Panc1 (cell line): ENCODE results near the gene NPRL2.

Experiments used
- CTCF ChIP-seq: fragments of 450-650 bp; IDR thresholded peaks from 2 replicates; pipeline ENCODE4 v1.5.1; 2017; ENCODE audit warnings: mild to moderate bottlenecking
- POLR2AphosphoS5 ChIP-seq: IDR thresholded peaks from 2 replicates; pipeline ENCODE4 v1.6.1; 2012; ENCODE audit warnings: mild to moderate bottlenecking, low read depth, low read length, moderate library complexity

- TF ChIP-seq CTCF (no peak), POLR2AphosphoS5 (no peak)
Observed at GRCh38 chr3:50350213-50350526, 405 bp downstream of the NPRL2 start.
